Heart left ventricle (tissue), 16 donors: ENCODE measurements around the gene DCPS. TPM values are rescaled to one million over a fixed set of nuclear protein-coding genes. Genes with fewer than 3 reads are reported as not detected.
A peak's percentile ranks its signal among the peaks of the same experiment; 100 is the strongest.
"Not testable (repeated sequence)": the region's sequence is repeated elsewhere in the genome, so short reads cannot be mapped to it uniquely, and the experiment has no call there.

Experiments used
- ATAC-seq, 4 donors: fragments of 200-7000 bp; cut with Tn5 transposase; one replicate each; pipeline ENCODE4 v1.9.1; 2020 to 2022; ENCODE audit warnings: moderate library complexity in 4 of 4, mild to moderate bottlenecking in 3 of 4, moderate number of reproducible peaks in 1 of 4
- DNase-seq, 5 donors: peaks; one replicate each; pipeline ENCODE4 v3.0.0-alpha.2; 2020
- H3K27ac ChIP-seq, 12 donors: fragments of 200-600 bp; sonication (generic) in 4 of 12; one replicate each; pipeline versions ENCODE4 v1.5.0 to v1.8.0; 2016 to 2022; ENCODE audit warnings: mild to moderate bottlenecking in 2 of 12
- H3K27me3 ChIP-seq, 9 donors: fragments of 200-600 bp; sonication (generic) in 2 of 9; one replicate each; pipeline versions ENCODE4 v1.5.1 to v1.8.0; 2016 to 2022; ENCODE audit warnings: mild to moderate bottlenecking in 3 of 9
- H3K36me3 ChIP-seq, 9 donors: fragments of 200-600 bp; sonication (generic) in 2 of 9; one replicate each; pipeline versions ENCODE4 v1.5.0 to v1.8.0; 2018 to 2022; ENCODE audit warnings: mild to moderate bottlenecking in 2 of 9
- H3K4me1 ChIP-seq, 12 donors: fragments of 200-600 bp; sonication (generic) in 4 of 12; one replicate each; pipeline versions ENCODE4 v1.5.0 to v1.8.0; 2016 to 2022; ENCODE audit warnings: mild to moderate bottlenecking in 3 of 12
- H3K4me3 ChIP-seq, 12 donors: fragments of 200-600 bp; sonication (generic) in 4 of 12; one replicate each; pipeline versions ENCODE4 v1.5.0 to v1.8.0; 2017 to 2022; ENCODE audit warnings: mild to moderate bottlenecking in 9 of 12, moderate library complexity in 4 of 12
- H3K9me3 ChIP-seq, 12 donors: fragments of 200-600 bp; sonication (generic) in 4 of 12; one replicate each; pipeline versions ENCODE4 v1.5.0 to v1.8.0; 2016 to 2022; ENCODE audit warnings: mild to moderate bottlenecking in 1 of 12
- CTCF ChIP-seq, 12 donors: fragments of 200-600 bp; sonication (generic) in 4 of 12; IDR thresholded peaks; one replicate each; pipeline versions ENCODE4 v1.5.0 to v1.8.0; 2018 to 2022; ENCODE audit warnings: antibody characterized with exemption in 12 of 12, mild to moderate bottlenecking in 5 of 12
- POLR2A ChIP-seq, 2 donors: fragments of 450-650 bp; IDR thresholded peaks; one replicate each; pipeline ENCODE4 v1.6.1; 2017; ENCODE audit warnings: antibody characterized with exemption in 2 of 2, mild to moderate bottlenecking in 2 of 2, moderate library complexity in 2 of 2
- WGBS, 4 donors: extraction: QIAGEN DNeasy Blood & Tissue Kit in 2 of 4; methylation state at CpG; one replicate each; pipeline versions ENCODE4 v1.1.5 to v1.1.7; 2013 to 2018; 5-methylcytosine and 5-hydroxymethylcytosine counted together
- intact Hi-C, 10 donors: fragments of 100-400 bp; cut with DNase I; formaldehyde crosslinking; loops; one replicate each; pipeline versions ENCODE4 v1.11.1 to v1.14.2; 2022
- polyA plus RNA-seq, 2 donors: library from polyadenylated mRNA; stranded (reverse); fragments of 200-250 nt; gene quantifications; one replicate each; pipeline ENCODE4 v1.2.3, GENCODE V29; 2013
- total RNA-seq, 9 donors: library from RNA; depleted of rRNA in 2 of 9; stranded (reverse); fragments of >200 nt in 2 of 9; fragmentation: NEBNext Ultra II Directional in 3 of 9; extraction: Animal tissue kit (Norgen Biotek cat#: 25700) in 3 of 9; gene quantifications; one replicate each; pipeline versions ENCODE4 v1.1.0 to v1.2.4, GENCODE V29; 2016 to 2023
- donor health status: ischemic (EF 13 %, LVEDD 7.1; RV severe dilation, severe dysfunction).
- donor health status: healthy with polysubstance abuse.
- donor health status: DM: no; HTN: yes; CAD: no.
- donor health status: DM: no; HTN: no; CAD: no.
- donor health status: ischemic (EF 25% LVEDD 6.9; RV normal size, moderate dysfunction).
- donor health status: ischemic (EF 25% LVEDD 5.7; RV mildly dilated, moderate dysfunction).
- donor health status: healthy.
- donor health status: DM: yes; HTN: yes; CAD: no.
- donor health status: ischemic (EF 35%, LVEDD 5.7; RV mildly dilated, moderate dysfunction).
- donor health status: nonischemic (EF 11% LVEDD 7.7; RV severe dilation, severe dysfunction).
- donor health status: DM: yes; HTN: yes; CAD: no.
- donor health status: PGD.
- donor health status: ischemic (EF 29% LVEDD 5.4; RV normal size, mild dysfunction).
- donor health status: nonischemic (EF 23%, LVEDD 6.1; RV moderate dilation, normal function).

Gene DCPS
- total and polyA plus RNA-seq, 11 donors = 7.7 to 18.9 (median 11.1) TPM

GRCh38 chr11:126384449-126385070 is 80.7 kb downstream of the DCPS start:
- Histone ChIP-seq H3K27me3 (no peaks in the 10 kb centered on the region), H3K4me3 (no peak overlapping the region), H3K27ac (no peak overlapping the region), H3K9me3 (no peaks in the 10 kb centered on the region), H3K36me3 (peaks cover 0 to 3% (median 0%) of the 10 kb centered on the region in 9 donors), H3K4me1 (peaks cover 4 to 67% (median 25%) of the 10 kb centered on the region in 12 donors)
- WGBS, 4 donors = 68 to 86% (median 75%) methylated on average over 6 to 9 of the region's 9 CpGs
- TF ChIP-seq POLR2A (IDR thresholded peaks at IDR 0.05) (no peak), CTCF (IDR thresholded peaks at IDR 0.05) (no peak)
- intact Hi-C loops = no loop called here
- no peak for DNase-seq
- ATAC-seq = no peak

- peak overlapping the region in 11 of 12 donors; percentile 9 to 75 (median 43) for H3K27ac ChIP-seq
- DNase-seq = no peak
- intact Hi-C loops = no loop called here
- no peaks in the 10 kb centered on the region for H3K27me3 ChIP-seq
- H3K9me3 ChIP-seq = no peaks in the 10 kb centered on the region
- WGBS, 4 donors = 63 to 67% (median 66%) methylated on average over 8 of the region's 8 CpGs
- H3K4me3 ChIP-seq = no peak overlapping the region
- peaks cover 4 to 63% (median 30%) of the 10 kb centered on the region in 12 donors for H3K4me1 ChIP-seq
- ATAC-seq = peak; percentile 5 to 13 (median 11)
- no peak for TF ChIP-seq CTCF (IDR thresholded peaks at IDR 0.05)
- no peak for TF ChIP-seq POLR2A (IDR thresholded peaks at IDR 0.05)
- H3K36me3 ChIP-seq = no peaks in the 10 kb centered on the region
These were observed 82.3 kb downstream of the DCPS start for GRCh38 chr11:126385991-126386728.

- peaks cover 4 to 67% (median 35%) of the 10 kb centered on the region in 12 donors for H3K4me1 ChIP-seq
- ATAC-seq (peak; percentile 78 to 89 (median 84)), DNase-seq (peak in 4 of 5 donors; percentile 66 to 84 (median 72))
- H3K36me3 ChIP-seq, H3K4me3 ChIP-seq, intact Hi-C loops, H3K27me3 ChIP-seq, H3K9me3 ChIP-seq: not testable (repeated sequence)
- peak overlapping the region in 11 of 12 donors; percentile 9 to 75 (median 45) for H3K27ac ChIP-seq
- WGBS, 4 donors = 14 to 34% (median 17%) methylated on average over 4 to 5 of the region's 5 CpGs
These were observed 82.8 kb downstream of the DCPS start for GRCh38 chr11:126386729-126387071.

- intact Hi-C loops = no loop called here
- ATAC-seq = no peak
- Histone ChIP-seq H3K4me3 (no peak overlapping the region), H3K9me3 (no peaks in the 10 kb centered on the region), H3K4me1 (peaks cover 6 to 70% (median 45%) of the 10 kb centered on the region in 12 donors), H3K27ac (peak overlapping the region in 2 of 12 donors; percentile 71 to 75), H3K36me3 (no peaks in the 10 kb centered on the region), H3K27me3 (no peaks in the 10 kb centered on the region)
- 62 to 67% (median 63%) methylated on average over 5 of the region's 5 CpGs for WGBS, 4 donors
- TF ChIP-seq CTCF (IDR thresholded peaks at IDR 0.05) = no peak
- TF ChIP-seq POLR2A (IDR thresholded peaks at IDR 0.05) = no peak
- no peak for DNase-seq
These were observed 84.0 kb downstream of the DCPS start for GRCh38 chr11:126387857-126388256.
